ENCODE data around the gene CMTR1. TPM values are rescaled to one million over a fixed set of nuclear protein-coding genes. Genes with fewer than 3 reads are reported as not detected.

The CMTR1 gene
- polyA plus RNA-seq, 1 donor from 2014 or later, result 64.1 TPM

GRCh38 chr6:37495244-37495934 lies 62.4 kb downstream of the CMTR1 start (continued):
- TF ChIP-seq, protein P1, sequence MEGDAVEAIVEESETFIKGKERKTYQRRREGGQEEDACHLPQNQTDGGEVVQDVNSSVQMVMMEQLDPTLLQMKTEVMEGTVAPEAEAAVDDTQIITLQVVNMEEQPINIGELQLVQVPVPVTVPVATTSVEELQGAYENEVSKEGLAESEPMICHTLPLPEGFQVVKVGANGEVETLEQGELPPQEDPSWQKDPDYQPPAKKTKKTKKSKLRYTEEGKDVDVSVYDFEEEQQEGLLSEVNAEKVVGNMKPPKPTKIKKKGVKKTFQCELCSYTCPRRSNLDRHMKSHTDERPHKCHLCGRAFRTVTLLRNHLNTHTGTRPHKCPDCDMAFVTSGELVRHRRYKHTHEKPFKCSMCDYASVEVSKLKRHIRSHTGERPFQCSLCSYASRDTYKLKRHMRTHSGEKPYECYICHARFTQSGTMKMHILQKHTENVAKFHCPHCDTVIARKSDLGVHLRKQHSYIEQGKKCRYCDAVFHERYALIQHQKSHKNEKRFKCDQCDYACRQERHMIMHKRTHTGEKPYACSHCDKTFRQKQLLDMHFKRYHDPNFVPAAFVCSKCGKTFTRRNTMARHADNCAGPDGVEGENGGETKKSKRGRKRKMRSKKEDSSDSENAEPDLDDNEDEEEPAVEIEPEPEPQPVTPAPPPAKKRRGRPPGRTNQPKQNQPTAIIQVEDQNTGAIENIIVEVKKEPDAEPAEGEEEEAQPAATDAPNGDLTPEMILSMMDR (IDR thresholded peaks at IDR 0.05; ENCODE audit: poor library complexity, severe bottlenecking), result no peak
- no peak for TF ChIP-seq TAF1 (IDR thresholded peaks at IDR 0.05; ENCODE audit: low read depth)

GRCh38 chr6:37496951-37497885 lies 64.2 kb downstream of the CMTR1 start:
- Histone ChIP-seq H3K9me3 (ENCODE audit: low read length) (no peaks in the 10 kb centered on the region), H3K27ac (ENCODE audit: low read length) (no peak overlapping the region), H2AFZ (ENCODE audit: low read depth, low read length) (no peak overlapping the region), H3F3A (ENCODE audit: insufficient read depth, low read length, poor library complexity, severe bottlenecking) (no peaks in the 10 kb centered on the region), H4K20me1 (ENCODE audit: insufficient read depth) (no peaks in the 10 kb centered on the region), H3K9me2 (ENCODE audit: insufficient read depth, low read length) (no peaks in the 10 kb centered on the region), H3K79me2 (replicated peaks; ENCODE audit: insufficient read depth, low read length) (peaks cover 18% of the 10 kb centered on the region), H3K4me3 (ENCODE audit: low read length) (no peak overlapping the region), H3K4me2 (ENCODE audit: low read length) (no peak overlapping the region), H3K27me3 (ENCODE audit: insufficient read depth, low read depth, low read length) (no peaks in the 10 kb centered on the region), H3K9ac (ENCODE audit: low read length) (no peak overlapping the region), H3K36me3 (ENCODE audit: insufficient read depth, low read length) (no peaks in the 10 kb centered on the region)
- TF ChIP-seq, protein P1 (IDR thresholded peaks at IDR 0.05; ENCODE audit: poor library complexity, severe bottlenecking), result no peak
- no peak for TF ChIP-seq RAD21 (conservative IDR thresholded peaks at IDR 0.05)
- TF ChIP-seq MXI1 (conservative IDR thresholded peaks at IDR 0.05; ENCODE audit: poor library complexity, severe bottlenecking), result no peak
- TF ChIP-seq SMC3 (conservative IDR thresholded peaks at IDR 0.05; ENCODE audit: poor library complexity), result no peak
- no peak for TF ChIP-seq EP300 (conservative IDR thresholded peaks at IDR 0.05; ENCODE audit: poor library complexity, severe bottlenecking)
- no peak for TF ChIP-seq EZH2 (IDR thresholded peaks at IDR 0.05; ENCODE audit: borderline replicate concordance, insufficient read depth, low read length, poor library complexity, severe bottlenecking)
- TF ChIP-seq TAF1 (IDR thresholded peaks at IDR 0.05; ENCODE audit: low read depth), result no peak
- TF ChIP-seq, protein P2, sequence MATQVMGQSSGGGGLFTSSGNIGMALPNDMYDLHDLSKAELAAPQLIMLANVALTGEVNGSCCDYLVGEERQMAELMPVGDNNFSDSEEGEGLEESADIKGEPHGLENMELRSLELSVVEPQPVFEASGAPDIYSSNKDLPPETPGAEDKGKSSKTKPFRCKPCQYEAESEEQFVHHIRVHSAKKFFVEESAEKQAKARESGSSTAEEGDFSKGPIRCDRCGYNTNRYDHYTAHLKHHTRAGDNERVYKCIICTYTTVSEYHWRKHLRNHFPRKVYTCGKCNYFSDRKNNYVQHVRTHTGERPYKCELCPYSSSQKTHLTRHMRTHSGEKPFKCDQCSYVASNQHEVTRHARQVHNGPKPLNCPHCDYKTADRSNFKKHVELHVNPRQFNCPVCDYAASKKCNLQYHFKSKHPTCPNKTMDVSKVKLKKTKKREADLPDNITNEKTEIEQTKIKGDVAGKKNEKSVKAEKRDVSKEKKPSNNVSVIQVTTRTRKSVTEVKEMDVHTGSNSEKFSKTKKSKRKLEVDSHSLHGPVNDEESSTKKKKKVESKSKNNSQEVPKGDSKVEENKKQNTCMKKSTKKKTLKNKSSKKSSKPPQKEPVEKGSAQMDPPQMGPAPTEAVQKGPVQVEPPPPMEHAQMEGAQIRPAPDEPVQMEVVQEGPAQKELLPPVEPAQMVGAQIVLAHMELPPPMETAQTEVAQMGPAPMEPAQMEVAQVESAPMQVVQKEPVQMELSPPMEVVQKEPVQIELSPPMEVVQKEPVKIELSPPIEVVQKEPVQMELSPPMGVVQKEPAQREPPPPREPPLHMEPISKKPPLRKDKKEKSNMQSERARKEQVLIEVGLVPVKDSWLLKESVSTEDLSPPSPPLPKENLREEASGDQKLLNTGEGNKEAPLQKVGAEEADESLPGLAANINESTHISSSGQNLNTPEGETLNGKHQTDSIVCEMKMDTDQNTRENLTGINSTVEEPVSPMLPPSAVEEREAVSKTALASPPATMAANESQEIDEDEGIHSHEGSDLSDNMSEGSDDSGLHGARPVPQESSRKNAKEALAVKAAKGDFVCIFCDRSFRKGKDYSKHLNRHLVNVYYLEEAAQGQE (IDR thresholded peaks at IDR 0.05; ENCODE audit: borderline replicate concordance), result no peak

Measured in neural cell (in vitro differentiated cells).